GM23248 (cell line): ENCODE data around the gene CST5. TPM values are rescaled to one million over a fixed set of nuclear protein-coding genes. Genes with fewer than 3 reads are reported as not detected.

Experiments used
- DNase-seq: peaks from one replicate; pipeline ENCODE4 v3.0.0-alpha.2; 2015
- H2AFZ ChIP-seq: fragments of 200-600 bp; sonication (generic); 2 replicates; pipeline ENCODE4 v1.6.1; 2016; ENCODE audit warnings: antibody characterized with exemption
- H3F3A ChIP-seq: fragments of 200-600 bp; sonication (generic); 2 replicates; pipeline ENCODE4 v1.6.1; 2016; ENCODE audit warnings: mild to moderate bottlenecking, antibody characterized with exemption, mixed run types; ENCODE audit not compliant: insufficient read depth
- H3K27ac ChIP-seq: fragments of 200-600 bp; sonication (generic); 2 replicates; pipeline ENCODE4 v1.5.1; 2016; ENCODE audit warnings: mild to moderate bottlenecking
- H3K27me3 ChIP-seq: fragments of 200-600 bp; sonication (generic); replicated peaks from 2 replicates; pipeline ENCODE4 v1.6.1; 2016; ENCODE audit warnings: mild to moderate bottlenecking; ENCODE audit not compliant: insufficient read depth
- H3K36me3 ChIP-seq: fragments of 200-600 bp; sonication (generic); 2 replicates; pipeline ENCODE4 v1.6.1; 2016; ENCODE audit warnings: low read depth, mild to moderate bottlenecking
- H3K4me1 ChIP-seq: fragments of 200-600 bp; sonication (generic); 2 replicates; pipeline ENCODE4 v1.6.1; 2016; ENCODE audit warnings: mild to moderate bottlenecking; ENCODE audit not compliant: insufficient read depth
- H3K4me2 ChIP-seq: fragments of 200-600 bp; sonication (generic); one replicate; pipeline ENCODE4 v1.6.1; 2016; ENCODE audit warnings: mild to moderate bottlenecking; ENCODE audit not compliant: unreplicated experiment
- H3K4me3 ChIP-seq: fragments of 200-600 bp; sonication (generic); 2 replicates; pipeline ENCODE4 v1.5.1; 2016; ENCODE audit warnings: mild to moderate bottlenecking
- H3K79me2 ChIP-seq: fragments of 200-600 bp; sonication (generic); 2 replicates; pipeline ENCODE4 v1.6.1; 2016; ENCODE audit warnings: mild to moderate bottlenecking; ENCODE audit not compliant: insufficient read depth
- H3K9ac ChIP-seq: fragments of 200-600 bp; sonication (generic); 2 replicates; pipeline ENCODE4 v1.6.1; 2016; ENCODE audit warnings: mild to moderate bottlenecking
- H3K9me2 ChIP-seq: fragments of 200-600 bp; sonication (generic); 2 replicates; pipeline ENCODE4 v1.6.1; 2016; ENCODE audit warnings: mixed run types, mild to moderate bottlenecking, moderate library complexity; ENCODE audit not compliant: insufficient read depth
- H3K9me3 ChIP-seq: fragments of 200-600 bp; sonication (generic); one replicate; pipeline ENCODE4 v1.6.1; 2017; ENCODE audit warnings: low read depth
- H4K20me1 ChIP-seq: fragments of 200-600 bp; sonication (generic); 2 replicates; pipeline ENCODE4 v1.6.0; 2016; ENCODE audit not compliant: insufficient read depth
- EZH2 ChIP-seq: fragments of 200-600 bp; sonication (generic); IDR thresholded peaks from 2 replicates; pipeline ENCODE4 v1.6.1; 2018; ENCODE audit warnings: antibody characterized with exemption, mild to moderate bottlenecking; ENCODE audit not compliant: insufficient read depth, poor library complexity, severe bottlenecking
- EZH2phosphoT487 ChIP-seq: fragments of 200-600 bp; sonication (generic); IDR thresholded peaks from 2 replicates; pipeline ENCODE4 v1.6.1; 2018; ENCODE audit warnings: antibody characterized with exemption, moderate library complexity, mild to moderate bottlenecking, low read depth; ENCODE audit not compliant: insufficient read depth
- WGBS, 2 experiments: methylation state at CpG; one replicate each; pipeline ENCODE4 v1.1.6; 2015 to 2017; ENCODE audit warnings: low lambda C conversion rate in 2 of 2, low coverage in 1 of 2; ENCODE audit errors: missing lambda C conversion rate in 2 of 2; 5-methylcytosine and 5-hydroxymethylcytosine counted together
- in situ Hi-C: fragments of 300-500 bp; cut with MboI; formaldehyde crosslinking; loops from 2 replicates; pipeline ENCODE4 v1.15.0; 2020
- polyA plus RNA-seq: library from polyadenylated mRNA; unstranded; fragments of >200 nt; fragmentation: Nextera tagmentation; extraction: Ambion mirVana; gene quantifications from 2 replicates; pipeline ENCODE4 v1.2.1, GENCODE V29; 2016
- total RNA-seq: library from RNA; depleted of rRNA; stranded (reverse); fragments of >200 nt; shearing (Covaris generic); gene quantifications from 2 replicates; pipeline ENCODE4 v1.2.3, GENCODE V29; 2014

Gene CST5
- total and polyA plus RNA-seq, 2 experiments from 2014 or later = not detected

- no peak for DNase-seq
- TF ChIP-seq EZH2 = no peak
- TF ChIP-seq EZH2phosphoT487 = no peak
- H3F3A ChIP-seq = peaks cover 18% of the 10 kb centered on the region; the same call in 1 of the 2 replicates
- 52 to 54% methylated on average over 6 of the region's 6 CpGs for WGBS, 2 experiments
- no peaks in the 10 kb centered on the region for H3K9me3 ChIP-seq
- H2AFZ ChIP-seq = no peak overlapping the region
- H3K4me2 ChIP-seq = no peak overlapping the region
- no peak overlapping the region for H3K27ac ChIP-seq
- no peak overlapping the region for H3K4me3 ChIP-seq
- H3K9ac ChIP-seq = no peak overlapping the region
- H3K4me1 ChIP-seq = peaks cover 23% of the 10 kb centered on the region
- no peaks in the 10 kb centered on the region for H3K79me2 ChIP-seq
- H4K20me1 ChIP-seq = no peaks in the 10 kb centered on the region
- H3K27me3 ChIP-seq = peaks cover 13% of the 10 kb centered on the region; the same call in 1 of the 2 replicates
- H3K36me3 ChIP-seq = no peaks in the 10 kb centered on the region
- in situ Hi-C loops = no loop called here
- H3K9me2 ChIP-seq = no peaks in the 10 kb centered on the region
Measured at GRCh38 chr20:23923311-23923710, 43.8 kb upstream of the CST5 start.

DNA sequence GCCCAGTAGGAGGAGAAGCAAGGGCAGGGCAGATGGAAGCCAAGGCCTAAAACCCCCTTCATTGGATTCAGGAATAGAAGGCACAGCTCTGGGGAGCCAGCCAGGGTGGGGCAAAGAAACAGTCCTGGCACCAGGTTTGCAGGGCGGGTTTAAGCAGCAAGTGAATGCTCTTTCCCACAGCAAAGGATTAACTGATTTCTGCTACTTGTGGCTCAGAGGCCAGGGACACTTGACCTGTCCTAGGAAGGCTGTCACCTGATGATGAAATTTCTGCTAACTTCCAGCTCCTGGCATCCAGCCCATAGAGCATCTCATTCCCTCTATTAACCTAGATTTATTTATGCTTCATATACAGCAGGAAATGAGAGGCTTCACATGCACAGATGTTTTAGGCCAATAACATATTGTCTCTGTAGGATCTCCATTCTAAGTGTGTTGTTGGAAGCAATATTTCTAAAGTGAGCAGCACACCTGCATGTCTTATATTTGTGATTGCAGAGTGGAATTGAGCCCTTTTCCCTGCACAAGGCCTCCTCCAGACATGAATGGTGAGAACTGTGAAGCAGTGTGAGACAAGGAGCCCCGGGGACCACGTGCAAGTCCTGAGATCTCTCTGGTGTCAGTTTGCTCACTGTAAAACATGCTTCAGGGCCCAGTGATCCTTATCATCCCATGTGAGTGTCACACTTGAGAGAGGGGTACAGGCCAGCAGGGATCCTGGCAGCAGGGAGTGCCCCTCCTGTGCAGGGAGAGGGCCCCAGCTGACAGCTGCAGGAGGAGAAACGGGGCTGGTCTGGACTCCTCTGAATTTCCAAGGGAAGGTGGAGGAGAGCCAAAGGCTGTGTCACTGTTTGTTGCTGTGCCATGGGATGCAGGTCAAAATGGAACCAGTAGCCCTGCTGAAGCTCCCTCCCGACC, 41.1 kb upstream of the CST5 start:
- Histone ChIP-seq H4K20me1 (no peaks in the 10 kb centered on the region), H3K27ac (peak overlapping the region; percentile 50), H3K9me2 (no peaks in the 10 kb centered on the region), H3F3A (peaks cover 19% of the 10 kb centered on the region; the same call in 1 of the 2 replicates), H3K4me3 (no peak overlapping the region), H3K4me2 (peak overlapping the region; percentile 24), H3K27me3 (peaks cover 13% of the 10 kb centered on the region; the same call in 1 of the 2 replicates), H3K79me2 (no peaks in the 10 kb centered on the region), H3K4me1 (peaks cover 28% of the 10 kb centered on the region), H3K36me3 (no peaks in the 10 kb centered on the region), H3K9me3 (no peaks in the 10 kb centered on the region), H2AFZ (no peak overlapping the region), H3K9ac (no peak overlapping the region)
- WGBS, 2 experiments = 15 to 19% methylated on average over 5 of the region's 5 CpGs
- in situ Hi-C loops = no loop called here
- peak; percentile 52 for DNase-seq
- TF ChIP-seq EZH2 = no peak
- TF ChIP-seq EZH2phosphoT487 = no peak

GRCh38 chr20:23918896-23919295, 39.3 kb upstream of the CST5 start:
- no peaks in the 10 kb centered on the region for H3K79me2 ChIP-seq
- TF ChIP-seq EZH2 (no peak), EZH2phosphoT487 (no peak)
- no peak overlapping the region for H2AFZ ChIP-seq
- no peak for DNase-seq
- peaks cover 13% of the 10 kb centered on the region; the same call in 1 of the 2 replicates for H3K27me3 ChIP-seq
- no peaks in the 10 kb centered on the region for H3K9me2 ChIP-seq
- no peak overlapping the region for H3K27ac ChIP-seq
- no peak overlapping the region for H3K9ac ChIP-seq
- H3K4me2 ChIP-seq = no peak overlapping the region
- H3K9me3 ChIP-seq = no peaks in the 10 kb centered on the region
- no peaks in the 10 kb centered on the region for H4K20me1 ChIP-seq
- in situ Hi-C loops = no loop called here
- H3F3A ChIP-seq = peaks cover 21% of the 10 kb centered on the region; the same call in 1 of the 2 replicates
- 58 to 59% methylated on average over 4 of the region's 4 CpGs for WGBS, 2 experiments
- H3K4me3 ChIP-seq = no peak overlapping the region
- H3K4me1 ChIP-seq = peaks cover 28% of the 10 kb centered on the region
- no peaks in the 10 kb centered on the region for H3K36me3 ChIP-seq

GRCh38 chr20:23918101-23918862, 38.7 kb upstream of the CST5 start:
- no peak for TF ChIP-seq EZH2
- no peak for TF ChIP-seq EZH2phosphoT487
- no peak for DNase-seq
- peaks cover 28% of the 10 kb centered on the region for H3K4me1 ChIP-seq
- H2AFZ ChIP-seq = no peak overlapping the region
- no peak overlapping the region for H3K4me2 ChIP-seq
- H3K27me3 ChIP-seq = peaks cover 18% of the 10 kb centered on the region
- H3K27ac ChIP-seq = no peak overlapping the region
- no peaks in the 10 kb centered on the region for H4K20me1 ChIP-seq
- in situ Hi-C loops = no loop called here
- WGBS, 2 experiments = 51 to 71% methylated on average over 9 to 11 of the region's 11 CpGs
- no peak overlapping the region for H3K4me3 ChIP-seq
- no peaks in the 10 kb centered on the region for H3K9me3 ChIP-seq
- H3K36me3 ChIP-seq = no peaks in the 10 kb centered on the region
- no peaks in the 10 kb centered on the region for H3K79me2 ChIP-seq
- H3K9me2 ChIP-seq = no peaks in the 10 kb centered on the region
- H3K9ac ChIP-seq = no peak overlapping the region
- H3F3A ChIP-seq = peaks cover 21% of the 10 kb centered on the region; the same call in 1 of the 2 replicates
